HG02571 (cell line): ENCODE data around the gene ESPNL.

Source experiments
- ATAC-seq: cut with Tn5 transposase; IDR thresholded peaks from one replicate; pipeline ENCODE4 v1.9.1; 2021; ENCODE audit warnings: mild to moderate bottlenecking, moderate library complexity; ENCODE audit not compliant: unreplicated experiment

Gene ESPNL

DNA sequence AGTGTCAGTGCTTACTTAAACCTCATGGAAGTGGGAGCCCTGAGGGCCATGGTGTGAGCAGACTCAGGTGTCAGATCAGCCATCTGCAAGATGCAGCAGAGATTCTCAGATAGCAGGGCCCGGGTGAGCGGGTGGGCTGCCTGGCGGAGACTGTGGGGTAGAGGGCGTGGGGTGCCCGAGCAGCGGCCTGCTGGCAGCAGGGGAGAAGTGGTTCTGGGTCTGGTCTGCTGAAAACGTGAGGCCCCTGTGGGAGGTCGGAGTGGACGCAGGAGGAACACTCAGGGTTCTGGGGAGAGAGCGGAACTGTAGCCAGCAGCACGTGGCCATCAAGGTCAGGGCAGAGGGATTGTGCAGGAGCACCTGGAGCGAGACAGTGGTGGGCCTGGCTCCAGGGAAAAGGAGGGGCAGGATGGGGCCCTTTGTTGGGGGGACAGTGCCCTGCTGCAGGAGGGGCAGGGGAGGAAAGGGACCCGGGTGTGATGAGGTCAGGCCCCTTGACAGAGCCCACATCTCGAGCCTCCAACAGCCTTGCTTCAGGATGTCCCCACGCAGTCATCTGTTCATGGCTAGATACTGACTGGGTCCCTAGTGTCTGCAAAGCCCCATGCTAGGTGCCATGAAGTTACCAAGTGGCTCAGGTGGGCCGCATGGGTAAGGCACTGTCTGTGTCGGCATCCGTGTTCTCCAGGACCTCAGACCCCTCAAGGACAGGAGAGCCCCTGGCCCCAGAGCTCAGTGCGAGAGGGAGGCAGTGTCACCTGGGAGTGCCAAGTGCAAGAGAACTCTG, 2.7 kb upstream of the ESPNL start:
- no peak for ATAC-seq

DNA sequence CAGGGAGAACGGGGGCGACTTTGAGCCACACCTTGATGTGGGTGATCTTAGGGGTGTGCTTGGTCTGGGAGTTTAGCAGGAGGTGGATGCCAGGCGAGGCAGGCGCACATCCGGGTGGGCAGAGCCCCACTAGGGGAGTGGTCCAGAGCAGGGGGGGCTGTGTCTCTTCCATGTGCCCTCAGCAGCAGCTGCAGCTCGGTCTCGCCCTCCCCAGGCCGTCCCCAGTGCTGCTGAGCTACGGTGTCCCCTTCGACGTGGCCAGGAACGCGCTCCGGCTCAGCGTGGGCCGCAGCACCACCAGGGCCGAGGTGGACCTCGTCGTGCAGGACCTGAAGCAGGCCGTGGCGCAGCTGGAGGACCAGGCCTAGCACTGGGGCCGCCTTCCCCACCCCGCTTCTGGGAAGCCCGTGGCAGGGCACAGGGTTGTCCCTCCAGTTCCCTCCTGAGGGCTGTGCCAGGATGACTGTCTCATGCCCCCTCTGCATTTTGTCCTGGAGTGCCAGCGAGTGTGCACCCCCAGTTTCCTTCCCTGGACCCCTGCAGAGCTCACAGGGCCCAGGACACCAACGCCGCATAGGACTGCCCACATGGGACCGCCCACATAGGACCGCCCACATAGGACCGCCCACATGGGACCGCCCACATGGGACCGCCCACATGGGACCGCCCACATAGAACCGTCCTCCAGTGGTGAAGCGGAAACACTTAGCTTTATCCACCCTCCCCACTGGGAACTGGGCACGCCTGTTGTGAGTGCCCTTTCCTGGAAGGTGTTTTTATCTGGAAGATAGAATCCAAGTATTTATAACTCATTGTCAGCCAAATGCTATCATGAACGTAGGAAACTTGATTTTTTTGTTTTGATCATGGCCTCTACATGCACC, 1.9 kb upstream of the ESPNL start:
- ATAC-seq, result peak; percentile 55

DNA sequence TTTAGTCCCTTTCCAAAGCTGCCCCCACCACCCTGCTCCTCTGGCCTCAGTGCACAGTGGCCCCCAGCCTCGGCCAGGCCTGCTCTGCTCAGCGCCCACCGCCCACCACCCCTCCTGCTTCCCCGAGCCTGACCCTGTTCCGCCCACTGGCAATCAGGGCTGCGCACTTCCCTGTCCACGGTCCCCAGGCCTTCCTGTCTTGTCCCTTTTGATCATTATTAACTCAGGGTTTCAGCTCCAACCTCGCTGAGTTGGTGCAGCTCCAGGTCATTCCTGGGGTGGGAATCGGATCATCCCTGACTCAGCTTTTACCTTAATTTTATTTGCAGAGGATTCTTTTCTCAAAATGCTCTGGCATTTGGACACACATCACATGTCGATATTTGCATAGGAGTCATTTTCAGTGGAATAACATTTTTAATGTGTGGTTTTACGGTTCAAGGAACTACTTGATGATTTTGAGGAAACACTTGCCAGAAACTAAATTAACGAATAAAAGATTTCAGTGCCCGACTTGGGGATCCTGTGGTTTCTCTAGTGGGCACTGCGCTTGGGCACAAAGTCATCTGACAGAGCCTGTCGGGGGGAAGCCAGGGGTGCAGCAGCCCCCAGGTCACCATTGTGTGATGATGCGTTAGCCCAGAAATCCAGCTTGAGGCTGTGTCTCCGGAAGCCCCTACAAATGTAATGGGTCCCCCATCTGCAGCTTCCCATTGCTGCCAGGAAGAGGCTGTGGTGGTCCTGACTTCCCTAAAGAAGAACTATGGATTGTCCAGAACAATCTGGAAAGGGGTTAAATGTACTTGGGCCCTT, 1.0 kb upstream of the ESPNL start:
- no peak for ATAC-seq

DNA sequence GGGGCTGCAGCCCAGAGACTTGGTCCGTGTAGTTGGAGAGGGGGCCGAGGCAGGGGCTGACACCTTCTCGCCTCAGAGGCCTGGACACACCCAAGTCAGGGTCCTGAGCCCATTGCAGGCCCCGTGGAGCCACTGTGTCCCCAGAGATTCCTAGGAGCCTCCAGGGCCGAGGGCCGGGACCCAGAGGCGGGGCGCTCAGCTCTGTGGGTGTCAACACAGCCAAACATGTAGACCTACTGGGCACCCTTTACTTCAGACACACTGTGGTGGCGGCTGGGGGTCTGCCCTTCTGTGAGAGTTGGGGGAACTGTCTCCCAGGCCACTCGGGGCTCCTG, 459 bp upstream of the ESPNL start:
- no peak for ATAC-seq

DNA sequence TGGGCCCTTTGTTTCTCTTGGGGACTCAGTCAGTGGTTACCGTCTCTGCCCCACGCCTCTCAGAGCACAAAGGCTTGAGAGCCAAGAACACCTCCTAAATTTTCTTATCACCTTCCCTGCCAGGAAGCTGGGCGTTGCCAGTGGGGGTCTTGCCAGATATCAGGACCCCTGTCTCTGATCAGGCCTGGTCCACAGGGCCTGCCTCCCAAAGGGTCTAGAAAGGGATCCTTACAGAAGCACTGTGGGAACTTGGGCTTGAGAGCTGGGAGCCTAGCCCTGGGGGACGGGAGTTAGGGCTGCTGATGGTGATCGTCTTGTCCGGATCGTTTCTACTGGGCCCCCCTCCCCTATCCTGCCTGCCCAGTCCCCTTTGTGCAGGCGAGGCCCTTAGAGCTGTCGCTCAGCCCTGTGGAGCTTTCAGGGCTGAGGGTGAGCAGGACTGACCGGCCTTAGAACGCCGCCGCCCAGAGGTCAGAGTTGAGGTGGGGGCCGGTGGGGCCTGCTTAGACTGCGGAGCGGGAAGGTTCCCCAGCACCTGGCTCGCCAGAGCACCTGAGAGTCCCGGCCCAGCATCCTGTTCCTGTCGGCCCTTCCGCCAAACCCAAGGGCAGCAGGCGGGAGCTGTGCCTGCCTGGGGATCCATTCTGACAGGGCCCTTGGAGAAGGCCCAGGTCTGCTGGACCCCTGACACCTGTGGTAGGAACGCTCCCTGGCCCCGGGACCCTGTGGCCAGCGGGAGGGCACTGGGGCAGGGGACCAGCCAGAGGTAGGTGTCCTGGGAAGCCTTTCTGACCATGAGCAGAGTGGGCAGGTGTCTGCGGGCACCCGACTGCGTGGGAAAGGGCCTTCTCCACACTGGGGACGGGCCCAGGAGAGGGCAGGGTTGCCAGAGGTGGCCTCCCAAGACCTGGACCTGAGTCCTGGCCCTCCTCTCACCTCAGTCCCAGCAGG, 956 bp downstream of the ESPNL start:
- no peak for ATAC-seq

DNA sequence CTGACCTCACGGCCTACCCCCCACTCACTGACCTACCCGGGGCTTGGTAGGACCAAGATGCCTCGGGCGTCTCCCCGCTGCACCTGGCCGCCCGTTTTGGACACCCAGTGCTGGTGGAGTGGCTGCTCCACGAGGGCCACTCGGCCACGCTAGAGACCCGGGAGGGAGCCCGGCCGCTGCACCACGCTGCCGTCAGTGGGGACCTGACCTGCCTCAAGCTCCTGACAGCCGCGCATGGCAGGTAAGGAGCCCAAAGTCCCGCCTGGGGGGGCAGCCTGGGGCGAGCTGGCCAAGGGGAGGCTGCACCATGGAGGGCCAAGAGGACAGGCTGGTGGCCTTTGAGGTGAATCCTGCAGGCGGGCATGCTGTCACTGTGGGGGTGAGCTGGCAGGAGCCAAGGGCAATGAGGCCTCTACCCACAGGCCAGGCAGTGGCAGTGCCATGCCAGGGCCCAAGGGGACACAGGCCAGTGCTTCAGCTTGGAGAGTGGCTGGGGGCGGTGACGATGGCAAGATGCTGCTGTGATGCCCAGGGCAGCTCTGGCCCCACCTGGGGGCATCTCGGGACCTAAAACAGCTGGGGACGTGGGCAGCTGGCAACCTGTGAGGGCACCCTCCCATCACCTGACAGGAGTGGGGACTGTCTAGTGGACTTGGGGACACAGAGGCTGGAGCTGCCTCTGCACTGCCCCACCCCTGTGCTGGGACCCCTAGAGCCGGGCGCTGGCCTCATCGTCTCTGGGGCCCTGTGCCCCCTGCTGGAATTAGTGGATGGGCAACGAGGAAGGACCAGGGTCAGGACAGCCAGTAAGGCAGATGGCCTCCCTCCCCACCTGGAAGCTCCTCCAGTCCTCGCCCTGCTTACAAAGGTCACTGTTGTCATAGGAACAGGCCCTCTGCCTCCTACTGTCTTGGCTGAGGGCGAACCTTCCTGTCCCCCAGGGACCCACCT, 2.0 kb downstream of the ESPNL start:
- ATAC-seq, result no peak

DNA sequence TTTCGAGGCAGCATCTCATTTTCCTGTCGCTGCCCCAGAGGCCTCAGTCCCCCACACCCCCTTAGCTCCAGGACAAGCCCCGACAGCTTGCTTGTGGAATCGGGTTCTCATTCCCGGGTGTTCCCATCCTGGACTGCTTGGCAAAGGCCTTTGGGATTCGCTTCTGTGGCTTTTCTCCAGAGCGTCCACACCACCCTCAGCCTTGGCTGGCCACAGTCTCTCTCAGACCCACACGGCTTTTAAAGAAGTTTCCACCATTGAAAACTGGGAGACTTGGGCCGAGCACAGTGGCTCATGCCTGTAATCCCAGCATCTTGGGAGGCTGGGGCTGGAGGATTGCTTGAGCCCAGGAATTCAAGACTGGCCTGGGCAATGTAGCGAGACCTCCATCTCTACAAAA, 2.7 kb downstream of the ESPNL start:
- ATAC-seq, result no peak

DNA sequence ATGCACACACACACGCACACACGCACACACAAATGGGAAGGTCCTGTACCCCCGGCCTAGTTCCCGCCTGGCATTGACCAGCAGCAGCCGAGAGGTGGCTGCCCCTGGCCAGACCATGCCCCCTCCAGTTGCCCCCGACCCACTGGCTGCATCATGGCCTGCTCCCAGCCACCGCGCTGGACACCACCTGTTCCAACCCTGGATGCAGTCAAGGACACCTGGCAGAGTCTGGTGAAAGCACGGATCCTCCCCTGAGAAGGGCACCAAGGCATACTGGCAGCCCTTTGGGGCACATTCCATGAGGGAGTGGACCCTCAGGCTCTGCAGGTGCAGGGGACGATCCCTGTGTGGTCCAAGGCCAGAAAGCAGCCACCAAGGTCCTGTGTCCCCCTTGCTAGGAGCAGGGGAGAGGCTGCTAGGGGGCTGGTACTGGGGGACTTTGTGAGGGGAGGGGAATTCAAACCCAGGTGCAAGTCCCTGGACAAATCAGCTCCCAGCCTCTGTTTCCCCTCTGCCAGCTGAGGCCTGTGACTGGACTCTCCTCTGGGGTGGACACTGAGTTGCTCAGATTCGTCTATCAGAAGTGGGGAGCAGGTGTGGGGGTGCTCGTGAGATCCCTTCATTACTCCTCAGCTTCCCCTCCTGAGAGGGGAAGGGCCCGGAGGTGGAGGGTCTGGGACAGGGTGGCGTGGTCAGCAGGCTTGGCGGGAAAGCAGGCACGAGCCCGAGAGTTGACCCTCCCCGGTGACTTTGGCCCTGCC, 3.5 kb downstream of the ESPNL start:
- ATAC-seq, result no peak

DNA sequence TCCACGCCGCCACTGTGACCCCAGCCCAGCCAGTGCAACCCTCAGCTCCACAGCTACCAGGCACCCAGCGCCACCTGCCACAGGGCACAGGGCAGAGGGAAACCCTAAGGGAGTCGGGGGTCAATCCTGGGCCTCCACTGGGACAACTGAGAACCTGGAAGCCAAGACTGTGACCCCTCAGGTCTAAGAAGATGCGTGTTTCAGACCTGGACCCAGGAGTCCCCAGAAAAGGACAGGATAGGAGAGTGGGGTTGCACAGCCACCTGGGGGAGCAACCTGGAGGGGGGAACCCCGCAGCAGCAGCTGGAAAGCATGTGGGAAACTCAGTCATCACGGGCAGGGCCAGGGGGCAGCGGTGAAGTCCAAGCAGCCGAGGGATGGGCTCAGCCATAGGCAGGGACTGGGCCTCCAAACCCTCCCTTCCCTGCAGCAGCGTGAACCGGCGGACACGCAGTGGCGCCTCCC, 4.1 kb downstream of the ESPNL start:
- no peak for ATAC-seq

DNA sequence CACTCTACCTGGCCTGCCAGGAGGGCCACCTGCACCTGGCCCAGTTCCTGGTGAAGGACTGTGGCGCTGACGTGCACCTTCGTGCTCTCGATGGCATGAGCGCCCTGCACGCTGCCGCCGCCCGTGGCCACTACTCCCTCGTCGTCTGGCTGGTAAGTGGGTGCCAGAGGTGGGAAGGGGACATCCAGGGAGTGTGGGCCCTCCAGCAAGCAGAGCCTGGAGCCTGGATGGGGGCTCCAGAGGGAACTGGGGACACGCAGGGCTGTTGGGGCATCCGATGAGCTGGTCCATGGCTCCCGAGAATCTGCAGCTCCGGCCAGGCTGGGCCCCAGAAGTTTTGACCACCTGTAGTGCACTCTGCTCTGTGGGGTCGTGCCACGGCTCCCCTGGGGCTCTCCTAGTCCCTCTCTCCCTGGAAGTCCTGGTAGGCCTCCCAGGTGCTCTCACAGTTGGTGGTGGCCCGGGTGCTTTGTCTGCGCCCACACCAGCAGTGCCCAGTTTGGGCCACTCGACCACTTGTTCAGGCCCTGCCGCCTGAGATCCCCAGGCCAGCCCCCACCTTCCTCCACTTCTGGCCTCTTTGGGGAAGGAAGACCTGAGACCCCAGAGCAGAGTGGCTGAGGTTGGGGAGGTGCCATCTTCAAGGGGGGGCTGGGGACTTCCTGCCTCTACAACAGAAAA, 4.7 kb downstream of the ESPNL start:
- ATAC-seq, result no peak

DNA sequence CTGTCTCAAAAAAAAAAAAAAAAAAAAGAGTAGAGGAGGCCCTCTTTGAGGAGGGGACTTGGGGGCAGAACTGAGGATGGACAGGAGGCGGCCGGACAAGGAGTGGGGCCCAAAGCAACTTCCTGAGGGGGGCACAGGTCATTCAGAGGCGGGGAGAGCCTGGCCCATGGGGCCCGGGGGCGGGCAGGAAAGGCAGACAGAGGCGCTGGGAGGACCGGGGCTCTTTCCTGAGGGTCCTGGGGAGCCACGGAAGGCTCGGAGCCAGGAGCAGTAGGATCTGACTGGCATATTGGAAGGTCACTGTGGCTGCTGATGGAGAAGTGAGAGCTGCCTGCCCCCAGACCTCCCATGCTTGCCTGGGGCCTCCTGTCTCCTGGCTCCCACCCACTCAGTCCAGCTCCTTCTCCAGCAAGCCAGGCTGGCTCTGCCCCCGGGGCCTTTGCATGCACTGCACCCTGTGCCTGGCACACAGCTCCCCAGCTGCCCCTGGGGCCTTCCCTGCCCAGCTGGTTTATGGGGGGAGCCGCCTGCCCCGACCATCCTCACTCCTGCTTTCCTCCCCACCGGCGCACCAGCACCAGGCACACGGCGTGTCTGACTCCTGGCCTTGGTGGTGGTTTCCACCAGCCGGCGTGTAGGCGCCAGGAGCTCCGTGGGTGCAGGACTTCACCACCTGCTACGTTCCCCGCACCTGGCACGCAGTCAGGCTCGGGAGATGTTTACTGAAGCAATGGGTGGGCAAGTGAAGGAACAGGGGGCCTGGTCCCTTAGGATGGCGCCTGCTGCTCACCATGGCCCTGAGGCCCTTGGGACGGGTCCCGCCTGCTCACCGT, 5.6 kb downstream of the ESPNL start:
- ATAC-seq, result no peak

DNA sequence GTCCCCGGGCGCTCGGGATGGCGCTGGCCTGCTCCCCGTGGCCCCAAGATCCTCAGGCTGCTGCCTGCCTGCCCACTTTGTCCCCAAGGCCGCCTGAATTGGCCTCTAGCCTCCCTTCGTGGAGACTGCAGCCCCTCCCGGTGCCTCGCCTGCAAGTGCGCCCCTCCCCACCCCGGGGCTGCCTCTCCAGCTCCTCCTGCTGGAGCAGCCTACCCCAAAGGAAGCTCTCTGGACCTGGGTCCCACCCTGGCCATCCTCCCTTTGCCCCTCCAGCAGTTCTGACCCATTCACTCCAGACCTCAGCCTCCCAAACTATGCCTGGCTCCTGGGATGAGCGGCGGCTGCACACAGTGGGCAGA, 6.2 kb downstream of the ESPNL start:
- ATAC-seq, result no peak

DNA sequence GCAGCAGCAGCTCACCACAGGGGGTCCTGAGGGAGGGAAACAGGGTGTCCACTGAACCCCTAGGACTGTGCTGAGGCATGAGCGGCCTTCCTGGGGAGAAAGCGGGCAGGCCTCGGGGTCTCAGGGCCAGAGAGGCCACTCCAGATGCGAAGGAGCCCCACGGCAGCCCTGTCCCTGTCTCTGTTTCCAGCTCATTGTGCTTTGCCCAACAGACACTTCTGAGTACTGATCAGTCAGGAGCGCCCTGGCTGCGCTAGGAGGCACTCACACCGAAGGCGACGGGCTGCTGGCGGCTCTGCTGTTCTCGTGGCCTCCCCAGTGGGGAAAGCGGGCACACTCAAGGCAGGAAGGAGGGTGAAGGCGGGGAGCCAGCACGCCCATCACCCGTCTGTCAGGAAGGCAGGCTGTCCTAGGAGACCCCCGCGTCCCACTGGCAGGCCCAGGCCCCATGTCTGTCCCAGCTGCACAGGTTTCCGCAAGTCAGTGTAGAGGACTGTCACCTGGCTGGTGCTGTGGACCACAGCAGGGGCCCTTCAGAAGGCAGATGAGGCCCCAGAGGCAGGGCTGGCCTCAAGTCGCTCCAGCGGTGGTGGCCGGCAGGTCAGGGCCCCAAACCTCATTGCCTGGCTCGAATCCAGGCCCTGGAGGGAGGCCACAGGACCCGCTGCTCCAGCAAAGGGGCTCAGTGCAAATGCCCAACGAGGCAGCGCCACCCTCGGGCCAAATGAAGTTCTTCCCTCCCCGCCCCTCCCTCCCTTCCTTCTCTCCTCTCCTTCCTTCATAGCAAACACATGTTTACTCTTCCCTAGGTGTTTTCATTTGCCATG, 6.8 kb downstream of the ESPNL start:
- ATAC-seq, result no peak

DNA sequence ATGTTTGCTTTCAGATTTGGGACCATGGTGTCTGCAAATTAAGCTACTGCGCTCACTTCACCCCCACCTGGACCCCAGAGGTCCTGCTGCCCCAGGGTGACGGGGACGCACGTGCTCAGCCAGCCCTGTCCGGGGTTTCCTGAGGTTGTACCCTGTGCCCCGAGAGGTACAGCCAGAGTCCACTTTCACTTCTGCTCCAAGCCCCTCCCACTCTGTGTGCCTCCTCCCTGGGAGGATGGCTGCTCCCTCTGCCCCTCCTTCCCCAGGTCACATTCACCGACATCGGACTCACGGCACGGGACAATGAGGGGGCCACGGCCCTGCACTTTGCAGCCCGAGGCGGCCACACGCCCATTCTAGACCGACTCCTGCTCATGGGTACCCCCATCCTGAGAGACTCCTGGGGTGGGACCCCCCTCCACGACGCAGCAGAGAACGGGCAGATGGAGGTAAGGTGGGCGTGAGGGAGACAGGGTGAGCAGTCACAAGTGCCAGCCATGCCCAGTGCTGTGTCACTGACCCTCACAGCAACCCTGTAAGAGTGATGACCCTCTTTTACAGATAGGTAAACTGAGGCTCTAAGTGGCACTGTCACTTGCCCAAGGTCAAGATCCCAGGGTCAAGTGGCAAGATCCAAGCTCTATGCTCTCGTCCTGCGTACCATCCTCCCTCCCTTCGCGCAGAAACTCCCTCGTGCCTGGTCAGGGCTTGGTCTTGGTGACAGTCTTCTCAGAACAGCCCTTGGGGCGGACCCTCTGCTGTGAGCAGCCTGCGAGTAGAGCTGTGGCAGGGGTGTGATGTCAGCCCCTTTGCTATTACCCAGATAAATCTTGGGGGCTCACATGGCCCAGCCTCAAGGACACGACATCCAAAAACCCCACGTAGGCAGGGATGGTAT, 7.6 kb downstream of the ESPNL start:
- ATAC-seq, result no peak
